ENCODE measurements around the gene TASL.

Gene TASL

DNA sequence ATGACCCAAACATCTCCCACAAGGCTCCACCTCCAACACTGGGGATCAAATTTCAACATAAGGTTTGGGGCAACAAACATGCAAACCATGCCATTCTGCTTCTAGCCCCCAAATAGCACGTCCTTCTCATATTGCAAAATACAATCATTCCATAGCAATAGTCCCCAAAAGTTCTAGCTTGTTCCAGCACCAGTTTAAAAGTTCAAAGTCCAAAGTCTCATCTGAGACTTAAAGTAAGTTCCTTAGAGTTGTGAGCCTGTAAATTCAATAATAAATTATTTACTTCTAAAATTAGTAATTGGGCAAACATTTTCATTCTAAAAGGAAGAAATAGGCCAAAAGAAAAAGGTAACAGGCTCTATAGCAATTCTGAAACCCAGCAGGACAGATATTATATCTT lies 8.9 kb upstream of the TASL start:
- TF ChIP-seq ESRRG (CRISPR knock-in tag; IDR thresholded peaks at IDR 0.05), result no peak
- no peak for TF ChIP-seq SNAI2 (CRISPR knock-in tag; IDR thresholded peaks at IDR 0.05)
- TF ChIP-seq CSDC2 (CRISPR knock-in tag; IDR thresholded peaks at IDR 0.05), result no peak
- TF ChIP-seq GLIS3 (CRISPR knock-in tag; IDR thresholded peaks at IDR 0.05), result no peak
- TF ChIP-seq BACH2 (CRISPR knock-in tag; IDR thresholded peaks at IDR 0.05; ENCODE audit: borderline replicate concordance), result no peak
- no peak for TF ChIP-seq ZC3H10 (CRISPR knock-in tag; IDR thresholded peaks at IDR 0.05)
- no peak for TF ChIP-seq TOX (CRISPR knock-in tag; IDR thresholded peaks at IDR 0.05; ENCODE audit: borderline replicate concordance)
- no peak for TF ChIP-seq ARNTL (CRISPR knock-in tag; IDR thresholded peaks at IDR 0.05; ENCODE audit: borderline replicate concordance, low read depth)
- TF ChIP-seq ISL1 (CRISPR knock-in tag; IDR thresholded peaks at IDR 0.05), result no peak
- no peak for ATAC-seq

DNA sequence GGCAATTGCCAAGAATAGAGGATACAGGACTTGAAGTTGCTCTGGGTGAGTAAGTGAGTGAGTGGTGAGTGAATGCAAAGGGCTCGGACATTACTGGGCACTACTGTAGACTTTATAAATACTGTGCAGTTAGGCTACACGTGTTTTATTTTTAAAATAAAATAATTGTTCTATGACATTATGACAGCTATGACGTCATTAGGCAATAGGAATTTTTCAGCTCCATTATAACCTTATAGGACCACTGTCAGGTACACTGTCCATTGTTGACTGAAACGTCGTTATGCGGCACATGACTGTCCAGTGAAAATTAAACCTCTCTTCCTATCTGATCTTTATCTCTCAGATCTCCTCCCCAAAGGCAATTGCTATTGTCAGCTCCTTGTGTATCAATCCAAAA lies 5.1 kb upstream of the TASL start:
- TF ChIP-seq, protein P1, sequence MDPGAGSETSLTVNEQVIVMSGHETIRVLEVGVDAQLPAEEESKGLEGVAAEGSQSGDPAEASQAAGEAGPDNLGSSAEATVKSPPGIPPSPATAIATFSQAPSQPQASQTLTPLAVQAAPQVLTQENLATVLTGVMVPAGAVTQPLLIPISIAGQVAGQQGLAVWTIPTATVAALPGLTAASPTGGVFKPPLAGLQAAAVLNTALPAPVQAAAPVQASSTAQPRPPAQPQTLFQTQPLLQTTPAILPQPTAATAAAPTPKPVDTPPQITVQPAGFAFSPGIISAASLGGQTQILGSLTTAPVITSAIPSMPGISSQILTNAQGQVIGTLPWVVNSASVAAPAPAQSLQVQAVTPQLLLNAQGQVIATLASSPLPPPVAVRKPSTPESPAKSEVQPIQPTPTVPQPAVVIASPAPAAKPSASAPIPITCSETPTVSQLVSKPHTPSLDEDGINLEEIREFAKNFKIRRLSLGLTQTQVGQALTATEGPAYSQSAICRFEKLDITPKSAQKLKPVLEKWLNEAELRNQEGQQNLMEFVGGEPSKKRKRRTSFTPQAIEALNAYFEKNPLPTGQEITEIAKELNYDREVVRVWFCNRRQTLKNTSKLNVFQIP (CRISPR knock-in tag; IDR thresholded peaks at IDR 0.05; ENCODE audit: borderline replicate concordance, low read depth), result no peak
- TF ChIP-seq, protein P2, sequence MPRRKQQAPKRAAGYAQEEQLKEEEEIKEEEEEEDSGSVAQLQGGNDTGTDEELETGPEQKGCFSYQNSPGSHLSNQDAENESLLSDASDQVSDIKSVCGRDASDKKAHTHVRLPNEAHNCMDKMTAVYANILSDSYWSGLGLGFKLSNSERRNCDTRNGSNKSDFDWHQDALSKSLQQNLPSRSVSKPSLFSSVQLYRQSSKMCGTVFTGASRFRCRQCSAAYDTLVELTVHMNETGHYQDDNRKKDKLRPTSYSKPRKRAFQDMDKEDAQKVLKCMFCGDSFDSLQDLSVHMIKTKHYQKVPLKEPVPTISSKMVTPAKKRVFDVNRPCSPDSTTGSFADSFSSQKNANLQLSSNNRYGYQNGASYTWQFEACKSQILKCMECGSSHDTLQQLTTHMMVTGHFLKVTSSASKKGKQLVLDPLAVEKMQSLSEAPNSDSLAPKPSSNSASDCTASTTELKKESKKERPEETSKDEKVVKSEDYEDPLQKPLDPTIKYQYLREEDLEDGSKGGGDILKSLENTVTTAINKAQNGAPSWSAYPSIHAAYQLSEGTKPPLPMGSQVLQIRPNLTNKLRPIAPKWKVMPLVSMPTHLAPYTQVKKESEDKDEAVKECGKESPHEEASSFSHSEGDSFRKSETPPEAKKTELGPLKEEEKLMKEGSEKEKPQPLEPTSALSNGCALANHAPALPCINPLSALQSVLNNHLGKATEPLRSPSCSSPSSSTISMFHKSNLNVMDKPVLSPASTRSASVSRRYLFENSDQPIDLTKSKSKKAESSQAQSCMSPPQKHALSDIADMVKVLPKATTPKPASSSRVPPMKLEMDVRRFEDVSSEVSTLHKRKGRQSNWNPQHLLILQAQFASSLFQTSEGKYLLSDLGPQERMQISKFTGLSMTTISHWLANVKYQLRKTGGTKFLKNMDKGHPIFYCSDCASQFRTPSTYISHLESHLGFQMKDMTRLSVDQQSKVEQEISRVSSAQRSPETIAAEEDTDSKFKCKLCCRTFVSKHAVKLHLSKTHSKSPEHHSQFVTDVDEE (CRISPR knock-in tag; IDR thresholded peaks at IDR 0.05), result no peak
- TF ChIP-seq ZNF8 (CRISPR knock-in tag; IDR thresholded peaks at IDR 0.05), result no peak
- TF ChIP-seq, protein P3, sequence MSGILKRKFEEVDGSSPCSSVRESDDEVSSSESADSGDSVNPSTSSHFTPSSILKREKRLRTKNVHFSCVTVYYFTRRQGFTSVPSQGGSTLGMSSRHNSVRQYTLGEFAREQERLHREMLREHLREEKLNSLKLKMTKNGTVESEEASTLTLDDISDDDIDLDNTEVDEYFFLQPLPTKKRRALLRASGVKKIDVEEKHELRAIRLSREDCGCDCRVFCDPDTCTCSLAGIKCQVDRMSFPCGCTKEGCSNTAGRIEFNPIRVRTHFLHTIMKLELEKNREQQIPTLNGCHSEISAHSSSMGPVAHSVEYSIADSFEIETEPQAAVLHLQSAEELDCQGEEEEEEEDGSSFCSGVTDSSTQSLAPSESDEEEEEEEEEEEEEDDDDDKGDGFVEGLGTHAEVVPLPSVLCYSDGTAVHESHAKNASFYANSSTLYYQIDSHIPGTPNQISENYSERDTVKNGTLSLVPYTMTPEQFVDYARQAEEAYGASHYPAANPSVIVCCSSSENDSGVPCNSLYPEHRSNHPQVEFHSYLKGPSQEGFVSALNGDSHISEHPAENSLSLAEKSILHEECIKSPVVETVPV (CRISPR knock-in tag; IDR thresholded peaks at IDR 0.05), result no peak
- no peak for TF ChIP-seq SNAI2 (CRISPR knock-in tag; IDR thresholded peaks at IDR 0.05)
- TF ChIP-seq, protein P4, sequence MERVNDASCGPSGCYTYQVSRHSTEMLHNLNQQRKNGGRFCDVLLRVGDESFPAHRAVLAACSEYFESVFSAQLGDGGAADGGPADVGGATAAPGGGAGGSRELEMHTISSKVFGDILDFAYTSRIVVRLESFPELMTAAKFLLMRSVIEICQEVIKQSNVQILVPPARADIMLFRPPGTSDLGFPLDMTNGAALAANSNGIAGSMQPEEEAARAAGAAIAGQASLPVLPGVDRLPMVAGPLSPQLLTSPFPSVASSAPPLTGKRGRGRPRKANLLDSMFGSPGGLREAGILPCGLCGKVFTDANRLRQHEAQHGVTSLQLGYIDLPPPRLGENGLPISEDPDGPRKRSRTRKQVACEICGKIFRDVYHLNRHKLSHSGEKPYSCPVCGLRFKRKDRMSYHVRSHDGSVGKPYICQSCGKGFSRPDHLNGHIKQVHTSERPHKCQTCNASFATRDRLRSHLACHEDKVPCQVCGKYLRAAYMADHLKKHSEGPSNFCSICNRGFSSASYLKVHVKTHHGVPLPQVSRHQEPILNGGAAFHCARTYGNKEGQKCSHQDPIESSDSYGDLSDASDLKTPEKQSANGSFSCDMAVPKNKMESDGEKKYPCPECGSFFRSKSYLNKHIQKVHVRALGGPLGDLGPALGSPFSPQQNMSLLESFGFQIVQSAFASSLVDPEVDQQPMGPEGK (CRISPR knock-in tag; IDR thresholded peaks at IDR 0.05; ENCODE audit: borderline replicate concordance), result no peak
- no peak for TF ChIP-seq RARB (CRISPR knock-in tag; IDR thresholded peaks at IDR 0.05)
- no peak for TF ChIP-seq GLIS3 (CRISPR knock-in tag; IDR thresholded peaks at IDR 0.05)
- no peak for TF ChIP-seq ARNTL (CRISPR knock-in tag; IDR thresholded peaks at IDR 0.05; ENCODE audit: borderline replicate concordance, low read depth)
- TF ChIP-seq ZNF70 (CRISPR knock-in tag; IDR thresholded peaks at IDR 0.05), result no peak
- TF ChIP-seq ZNF565 (CRISPR knock-in tag; conservative IDR thresholded peaks at IDR 0.05; ENCODE audit: low read depth), result no peak

DNA sequence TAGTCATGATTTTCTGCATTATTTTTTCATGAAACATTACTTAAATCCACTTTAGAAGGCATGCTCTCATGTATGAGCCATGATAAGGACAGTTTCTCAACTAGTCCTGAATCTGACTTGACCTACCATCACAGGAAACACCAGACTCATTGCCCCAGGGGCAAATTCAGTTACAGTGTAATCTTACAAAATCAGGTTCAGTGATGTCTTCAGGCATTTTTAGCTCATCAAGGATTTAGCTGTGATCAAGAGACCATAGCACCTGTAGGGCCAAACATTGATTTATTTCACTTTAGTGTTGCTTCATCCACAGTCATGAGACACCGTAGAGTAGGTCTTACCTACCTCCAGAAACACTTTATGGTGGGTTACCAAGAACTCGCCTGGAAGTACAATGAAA lies 3.1 kb upstream of the TASL start:
- TF ChIP-seq ZNF8 (CRISPR knock-in tag; IDR thresholded peaks at IDR 0.05) (no peak), SNAI2 (CRISPR knock-in tag; IDR thresholded peaks at IDR 0.05) (no peak), ZNF70 (CRISPR knock-in tag; IDR thresholded peaks at IDR 0.05) (no peak), ZFP3 (CRISPR knock-in tag; IDR thresholded peaks at IDR 0.05) (no peak), RARB (CRISPR knock-in tag; IDR thresholded peaks at IDR 0.05) (no peak), PPARA (CRISPR knock-in tag; IDR thresholded peaks at IDR 0.05; ENCODE audit: borderline replicate concordance) (no peak), ZNF565 (CRISPR knock-in tag; conservative IDR thresholded peaks at IDR 0.05; ENCODE audit: low read depth) (no peak), TOX (CRISPR knock-in tag; IDR thresholded peaks at IDR 0.05; ENCODE audit: borderline replicate concordance) (no peak), ZFP30 (CRISPR knock-in tag; IDR thresholded peaks at IDR 0.05) (no peak), BACH2 (CRISPR knock-in tag; IDR thresholded peaks at IDR 0.05; ENCODE audit: borderline replicate concordance) (no peak), CSDC2 (CRISPR knock-in tag; IDR thresholded peaks at IDR 0.05) (no peak), ESRRG (CRISPR knock-in tag; IDR thresholded peaks at IDR 0.05) (no peak), ARNTL (CRISPR knock-in tag; IDR thresholded peaks at IDR 0.05; ENCODE audit: borderline replicate concordance, low read depth) (no peak)
- TF ChIP-seq, protein P3 (CRISPR knock-in tag; IDR thresholded peaks at IDR 0.05), result no peak
- TF ChIP-seq, protein P4 (CRISPR knock-in tag; IDR thresholded peaks at IDR 0.05; ENCODE audit: borderline replicate concordance), result no peak
- TF ChIP-seq, protein P1 (CRISPR knock-in tag; IDR thresholded peaks at IDR 0.05; ENCODE audit: borderline replicate concordance, low read depth), result no peak
- TF ChIP-seq, protein P5, sequence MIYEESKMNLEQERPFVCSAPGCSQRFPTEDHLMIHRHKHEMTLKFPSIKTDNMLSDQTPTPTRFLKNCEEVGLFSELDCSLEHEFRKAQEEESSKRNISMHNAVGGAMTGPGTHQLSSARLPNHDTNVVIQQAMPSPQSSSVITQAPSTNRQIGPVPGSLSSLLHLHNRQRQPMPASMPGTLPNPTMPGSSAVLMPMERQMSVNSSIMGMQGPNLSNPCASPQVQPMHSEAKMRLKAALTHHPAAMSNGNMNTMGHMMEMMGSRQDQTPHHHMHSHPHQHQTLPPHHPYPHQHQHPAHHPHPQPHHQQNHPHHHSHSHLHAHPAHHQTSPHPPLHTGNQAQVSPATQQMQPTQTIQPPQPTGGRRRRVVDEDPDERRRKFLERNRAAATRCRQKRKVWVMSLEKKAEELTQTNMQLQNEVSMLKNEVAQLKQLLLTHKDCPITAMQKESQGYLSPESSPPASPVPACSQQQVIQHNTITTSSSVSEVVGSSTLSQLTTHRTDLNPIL (CRISPR knock-in tag; IDR thresholded peaks at IDR 0.05; ENCODE audit: low read depth), result no peak
- ATAC-seq, result no peak

More for the DNA sequence above, 5.1 kb upstream of the TASL start:
- ATAC-seq, result no peak

Measured in SK-N-SH treated with all-trans-retinoic acid at 6 μM for 48 hours (cell line).